Endodermal cell (in vitro differentiated cells): ENCODE measurements around the gene SCFD2. TPM values are rescaled to one million over a fixed set of nuclear protein-coding genes. Genes with fewer than 3 reads are reported as not detected.

Source experiments
- DNase-seq: peaks from one replicate; pipeline ENCODE4 v3.0.0-alpha.2; 2017
- H3K27ac ChIP-seq: 2 replicates; pipeline ENCODE4 v1.5.1; 2013; ENCODE audit warnings: mild to moderate bottlenecking, low read depth, low read length, moderate library complexity
- H3K27me3 ChIP-seq: 2 replicates; pipeline ENCODE4 v1.6.1; 2013; ENCODE audit warnings: mild to moderate bottlenecking, low read length, moderate library complexity; ENCODE audit not compliant: insufficient read depth, control insufficient read depth, poor library complexity, severe bottlenecking
- H3K36me3 ChIP-seq: 2 replicates; pipeline ENCODE4 v1.7.0; 2013; ENCODE audit warnings: mild to moderate bottlenecking, low read length, moderate library complexity; ENCODE audit not compliant: control insufficient read depth, insufficient read depth
- H3K4me1 ChIP-seq: one replicate; pipeline ENCODE4 v1.7.0; 2013; ENCODE audit warnings: low read length; ENCODE audit not compliant: control insufficient read depth, insufficient read depth
- H3K4me3 ChIP-seq: 2 replicates; pipeline ENCODE4 v1.5.1; 2013; ENCODE audit warnings: mild to moderate bottlenecking, low read length, moderate library complexity
- H3K9ac ChIP-seq: 2 replicates; pipeline ENCODE4 v1.6.1; 2013; ENCODE audit warnings: mild to moderate bottlenecking, low read length, moderate library complexity; ENCODE audit not compliant: poor library complexity, severe bottlenecking; ENCODE audit errors: extremely low read depth
- H3K9me3 ChIP-seq: 2 replicates; pipeline ENCODE4 v1.6.1; 2013; ENCODE audit warnings: mild to moderate bottlenecking, low read length, moderate library complexity; ENCODE audit not compliant: control insufficient read depth
- H3K27ac Mint-ChIP-seq: 2 replicates; pipeline ENCODE4 v1.8.0; 2020; ENCODE audit warnings: mixed read lengths
- H3K27me3 Mint-ChIP-seq: 2 replicates; pipeline ENCODE4 v1.8.0; 2021; ENCODE audit warnings: mild to moderate bottlenecking, mixed read lengths; ENCODE audit not compliant: insufficient read depth
- H3K36me3 Mint-ChIP-seq: 2 replicates; pipeline ENCODE4 v1.8.0; 2020; ENCODE audit warnings: low read depth, mixed read lengths
- H3K4me1 Mint-ChIP-seq: 2 replicates; pipeline ENCODE4 v1.8.0; 2020; ENCODE audit warnings: mixed read lengths
- H3K4me3 Mint-ChIP-seq: 2 replicates; pipeline ENCODE4 v1.8.0; 2020; ENCODE audit warnings: mild to moderate bottlenecking, moderate library complexity, mixed read lengths
- H3K9me3 Mint-ChIP-seq: 2 replicates; pipeline ENCODE4 v1.8.0; 2020; ENCODE audit warnings: mild to moderate bottlenecking, mixed read lengths
- WGBS, 2 experiments: methylation state at CpG; one replicate each; pipeline versions ENCODE4 v1.1.5 to v1.1.7; 2013; ENCODE audit warnings: missing lambda C conversion rate in 2 of 2, mixed read lengths in 1 of 2; ENCODE audit not compliant: insufficient coverage in 1 of 2, insufficient read length in 1 of 2; 5-methylcytosine and 5-hydroxymethylcytosine counted together
- total RNA-seq, 2 donors: library from RNA; stranded (reverse); fragmentation: NEBNext Ultra II Directional in 1 of 2; extraction: Animal tissue kit (Norgen Biotek cat#: 25700) in 1 of 2; gene quantifications; 2 replicates in 1 of 2; 3 replicates in 1 of 2; pipeline ENCODE4 v1.2.1, GENCODE V29; 2021
- TF ChIP-seq, protein P1 (sequence below): fragments of 200-600 bp; sonication (generic); conservative IDR thresholded peaks from 2 replicates; pipeline ENCODE4 v1.5.0; 2021; ENCODE audit warnings: antibody characterized with exemption, mild to moderate bottlenecking

SCFD2 gene
- total RNA-seq, 2 donors from 2014 or later: 5.7 to 6.5 TPM

DNA sequence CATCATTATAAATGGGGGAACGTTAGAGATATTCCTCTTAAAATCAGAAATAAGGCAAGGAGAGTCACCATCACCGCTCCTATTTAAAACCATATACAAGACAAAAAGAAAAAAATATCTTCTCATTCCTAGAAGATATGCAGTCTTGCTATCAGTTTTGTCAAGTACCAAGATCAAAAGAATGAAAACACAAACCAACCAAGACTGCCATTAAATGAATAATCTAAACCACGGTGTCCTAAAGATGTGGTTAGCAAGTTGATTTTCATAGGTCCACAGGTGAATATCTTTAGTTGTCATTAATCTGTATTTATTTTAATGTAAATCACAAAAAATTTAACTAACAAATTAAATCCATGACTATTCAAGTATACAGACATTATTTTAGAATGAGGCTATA, 39.3 kb downstream of the SCFD2 start:
- H3K36me3 Mint-ChIP-seq: no peaks in the 10 kb centered on the region
- H3K9me3 ChIP-seq: no peaks in the 10 kb centered on the region
- H3K4me1 ChIP-seq: no peaks in the 10 kb centered on the region
- H3K27ac ChIP-seq: no peak overlapping the region
- no peaks in the 10 kb centered on the region for H3K4me1 Mint-ChIP-seq
- no peaks in the 10 kb centered on the region for H3K27me3 Mint-ChIP-seq
- H3K9me3 Mint-ChIP-seq: peaks cover 11% of the 10 kb centered on the region
- no peaks in the 10 kb centered on the region for H3K27me3 ChIP-seq
- TF ChIP-seq, protein P1, sequence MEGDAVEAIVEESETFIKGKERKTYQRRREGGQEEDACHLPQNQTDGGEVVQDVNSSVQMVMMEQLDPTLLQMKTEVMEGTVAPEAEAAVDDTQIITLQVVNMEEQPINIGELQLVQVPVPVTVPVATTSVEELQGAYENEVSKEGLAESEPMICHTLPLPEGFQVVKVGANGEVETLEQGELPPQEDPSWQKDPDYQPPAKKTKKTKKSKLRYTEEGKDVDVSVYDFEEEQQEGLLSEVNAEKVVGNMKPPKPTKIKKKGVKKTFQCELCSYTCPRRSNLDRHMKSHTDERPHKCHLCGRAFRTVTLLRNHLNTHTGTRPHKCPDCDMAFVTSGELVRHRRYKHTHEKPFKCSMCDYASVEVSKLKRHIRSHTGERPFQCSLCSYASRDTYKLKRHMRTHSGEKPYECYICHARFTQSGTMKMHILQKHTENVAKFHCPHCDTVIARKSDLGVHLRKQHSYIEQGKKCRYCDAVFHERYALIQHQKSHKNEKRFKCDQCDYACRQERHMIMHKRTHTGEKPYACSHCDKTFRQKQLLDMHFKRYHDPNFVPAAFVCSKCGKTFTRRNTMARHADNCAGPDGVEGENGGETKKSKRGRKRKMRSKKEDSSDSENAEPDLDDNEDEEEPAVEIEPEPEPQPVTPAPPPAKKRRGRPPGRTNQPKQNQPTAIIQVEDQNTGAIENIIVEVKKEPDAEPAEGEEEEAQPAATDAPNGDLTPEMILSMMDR: no peak
- no peak overlapping the region for H3K4me3 Mint-ChIP-seq
- H3K9ac ChIP-seq: no peak overlapping the region
- no peak overlapping the region for H3K27ac Mint-ChIP-seq
- WGBS, 2 experiments: 88% methylated on average over 3 of the region's 3 CpGs; no CpG with 5 or more reads in 1 of the 2 experiments
- H3K36me3 ChIP-seq: no peaks in the 10 kb centered on the region
- no peak for DNase-seq
- no peak overlapping the region for H3K4me3 ChIP-seq

DNA sequence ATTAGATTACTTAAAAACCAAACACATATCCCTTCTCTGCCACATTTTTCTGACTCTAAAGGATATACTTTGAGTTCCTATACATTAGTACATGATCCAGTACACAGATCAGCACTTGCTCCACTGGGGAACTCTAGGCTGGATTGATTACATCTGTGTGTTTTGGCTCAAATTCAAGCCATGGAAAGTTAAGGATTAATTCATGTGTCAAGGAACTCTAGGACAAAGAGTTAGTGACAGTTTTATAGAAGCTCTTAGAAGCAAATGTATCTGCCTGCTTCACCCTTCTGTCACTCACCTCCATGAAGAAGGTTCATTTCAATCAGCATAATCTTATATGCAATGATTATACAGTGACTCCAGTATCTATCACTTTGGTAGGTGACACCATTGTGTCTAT, 43.2 kb downstream of the SCFD2 start:
- no peaks in the 10 kb centered on the region for H3K27me3 ChIP-seq
- H3K4me1 ChIP-seq: no peaks in the 10 kb centered on the region
- H3K4me1 Mint-ChIP-seq: peaks cover 6% of the 10 kb centered on the region
- no peak overlapping the region for H3K27ac ChIP-seq
- H3K4me3 ChIP-seq: no peak overlapping the region
- no peaks in the 10 kb centered on the region for H3K9me3 ChIP-seq
- no peaks in the 10 kb centered on the region for H3K27me3 Mint-ChIP-seq
- no peak overlapping the region for H3K27ac Mint-ChIP-seq
- H3K36me3 ChIP-seq: no peaks in the 10 kb centered on the region
- DNase-seq: no peak
- TF ChIP-seq, protein P1: no peak
- H3K9ac ChIP-seq: no peak overlapping the region
- H3K4me3 Mint-ChIP-seq: no peak overlapping the region
- peaks cover 3% of the 10 kb centered on the region for H3K9me3 Mint-ChIP-seq
- no peaks in the 10 kb centered on the region for H3K36me3 Mint-ChIP-seq

DNA sequence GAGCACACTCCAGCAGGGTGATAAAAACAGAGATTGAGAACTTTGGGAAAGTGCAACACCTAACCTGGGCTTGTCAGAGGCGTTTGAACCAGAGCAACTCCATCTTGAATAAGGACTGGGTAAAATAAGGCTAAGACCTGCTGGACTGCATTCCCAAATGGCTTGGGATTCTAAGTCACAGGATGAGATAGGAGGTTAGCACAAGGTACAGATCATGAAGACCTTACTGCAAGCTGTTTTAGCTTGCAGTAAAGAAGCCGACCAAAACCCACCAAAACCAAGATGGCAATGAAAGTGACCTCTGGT, 43.9 kb downstream of the SCFD2 start:
- Mint-ChIP-seq H3K36me3 (no peaks in the 10 kb centered on the region), H3K4me1 (peaks cover 6% of the 10 kb centered on the region), H3K27ac (peak overlapping the region; percentile 37), H3K27me3 (no peaks in the 10 kb centered on the region), H3K9me3 (no peaks in the 10 kb centered on the region), H3K4me3 (no peak overlapping the region)
- Histone ChIP-seq H3K9me3 (no peaks in the 10 kb centered on the region), H3K4me3 (no peak overlapping the region), H3K9ac (no peak overlapping the region), H3K4me1 (no peaks in the 10 kb centered on the region), H3K36me3 (no peaks in the 10 kb centered on the region), H3K27ac (no peak overlapping the region), H3K27me3 (no peaks in the 10 kb centered on the region)
- 86 to 91% methylated on average over 1 to 2 of the region's 2 CpGs for WGBS, 2 experiments
- no peak for DNase-seq
- TF ChIP-seq, protein P1: no peak
